AG09309 (cell line): ENCODE measurements around the gene SLC6A6.

Experiments
- DNase-seq: peaks from one replicate; pipeline ENCODE4 v3.0.0-alpha.2; 2010; ENCODE audit warnings: low read depth
- H3K4me3 ChIP-seq: 2 replicates; pipeline ENCODE4 v1.5.1; 2011; ENCODE audit warnings: mild to moderate bottlenecking, low read depth, low read length, moderate library complexity; ENCODE audit not compliant: control insufficient read depth
- TF ChIP-seq, protein P1 (sequence below): IDR thresholded peaks from 2 replicates; pipeline ENCODE4 v1.5.1; 2011; ENCODE audit warnings: mild to moderate bottlenecking, low read depth, low read length, inconsistent platforms; ENCODE audit not compliant: insufficient read depth, control insufficient read depth; ENCODE audit errors: missing control alignments

The SLC6A6 gene

DNA sequence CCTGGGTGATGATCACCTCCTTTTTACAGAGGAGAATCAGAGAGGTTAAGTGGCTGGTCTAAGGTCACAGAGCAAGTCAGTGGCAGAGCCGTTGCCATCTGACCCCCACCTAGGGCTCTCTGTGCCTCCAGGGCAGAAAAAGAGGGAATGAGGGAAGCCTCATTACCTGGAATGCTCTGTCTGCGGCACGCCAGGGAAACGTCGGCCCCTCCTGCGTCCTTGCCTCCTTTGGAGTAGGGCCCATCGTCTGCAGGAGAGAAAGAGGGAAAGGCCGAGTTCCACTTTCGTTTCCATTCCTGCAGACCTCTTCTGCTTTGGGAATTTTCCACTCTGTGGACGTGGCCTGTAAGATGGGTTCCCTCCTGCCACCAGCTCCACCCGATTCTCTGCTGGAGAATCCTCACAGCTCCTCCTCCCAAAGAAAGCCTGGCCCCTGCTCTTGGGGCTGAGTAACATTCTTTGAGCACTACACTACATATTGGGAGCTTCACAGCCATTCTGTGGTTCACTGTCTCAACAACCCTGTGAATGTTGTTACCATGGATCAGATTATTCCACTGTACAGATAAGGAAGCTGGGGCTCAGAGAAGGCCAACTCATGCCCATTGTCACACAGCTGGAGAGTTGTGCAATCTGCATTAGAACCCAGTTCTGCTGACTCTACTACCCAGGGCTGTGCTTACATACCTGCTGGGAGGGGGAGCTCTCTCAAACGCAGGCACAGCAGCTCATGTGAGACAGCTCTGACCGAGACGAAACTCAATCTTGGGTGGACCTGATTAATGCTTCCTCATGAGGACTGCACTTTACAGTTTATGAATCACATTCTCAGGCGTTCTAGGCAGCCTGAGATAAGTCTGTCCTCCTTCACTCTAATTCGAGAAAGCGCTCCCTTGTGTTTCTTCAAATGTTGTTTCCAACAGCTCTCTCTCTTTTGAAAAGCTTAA is 123.6 kb downstream of the SLC6A6 start:
- TF ChIP-seq, protein P1, sequence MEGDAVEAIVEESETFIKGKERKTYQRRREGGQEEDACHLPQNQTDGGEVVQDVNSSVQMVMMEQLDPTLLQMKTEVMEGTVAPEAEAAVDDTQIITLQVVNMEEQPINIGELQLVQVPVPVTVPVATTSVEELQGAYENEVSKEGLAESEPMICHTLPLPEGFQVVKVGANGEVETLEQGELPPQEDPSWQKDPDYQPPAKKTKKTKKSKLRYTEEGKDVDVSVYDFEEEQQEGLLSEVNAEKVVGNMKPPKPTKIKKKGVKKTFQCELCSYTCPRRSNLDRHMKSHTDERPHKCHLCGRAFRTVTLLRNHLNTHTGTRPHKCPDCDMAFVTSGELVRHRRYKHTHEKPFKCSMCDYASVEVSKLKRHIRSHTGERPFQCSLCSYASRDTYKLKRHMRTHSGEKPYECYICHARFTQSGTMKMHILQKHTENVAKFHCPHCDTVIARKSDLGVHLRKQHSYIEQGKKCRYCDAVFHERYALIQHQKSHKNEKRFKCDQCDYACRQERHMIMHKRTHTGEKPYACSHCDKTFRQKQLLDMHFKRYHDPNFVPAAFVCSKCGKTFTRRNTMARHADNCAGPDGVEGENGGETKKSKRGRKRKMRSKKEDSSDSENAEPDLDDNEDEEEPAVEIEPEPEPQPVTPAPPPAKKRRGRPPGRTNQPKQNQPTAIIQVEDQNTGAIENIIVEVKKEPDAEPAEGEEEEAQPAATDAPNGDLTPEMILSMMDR = no peak
- peak; percentile 37 for DNase-seq
- H3K4me3 ChIP-seq = no peak overlapping the region; the same call in 1 of the 2 replicates

DNA sequence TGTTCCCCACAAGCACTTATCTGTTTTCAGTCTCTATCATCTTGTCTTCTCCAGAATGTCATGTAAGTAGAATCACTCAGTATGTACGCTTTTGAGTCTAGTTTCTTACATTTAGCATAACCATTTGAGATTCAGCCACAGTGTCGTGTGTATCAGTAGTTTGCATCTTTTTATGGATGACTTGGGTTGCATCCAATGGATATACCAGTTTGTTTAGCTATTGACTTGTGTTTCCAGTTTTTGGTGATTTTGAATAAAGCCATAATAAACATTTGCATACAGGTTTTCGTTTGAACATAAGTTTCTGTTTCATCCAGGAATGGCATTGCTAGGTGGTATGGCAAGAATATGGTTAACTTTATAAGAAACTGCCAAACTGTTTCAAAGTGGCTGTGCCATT is 125.7 kb downstream of the SLC6A6 start:
- TF ChIP-seq, protein P1 = no peak
- DNase-seq = no peak
- H3K4me3 ChIP-seq = no peak overlapping the region

DNA sequence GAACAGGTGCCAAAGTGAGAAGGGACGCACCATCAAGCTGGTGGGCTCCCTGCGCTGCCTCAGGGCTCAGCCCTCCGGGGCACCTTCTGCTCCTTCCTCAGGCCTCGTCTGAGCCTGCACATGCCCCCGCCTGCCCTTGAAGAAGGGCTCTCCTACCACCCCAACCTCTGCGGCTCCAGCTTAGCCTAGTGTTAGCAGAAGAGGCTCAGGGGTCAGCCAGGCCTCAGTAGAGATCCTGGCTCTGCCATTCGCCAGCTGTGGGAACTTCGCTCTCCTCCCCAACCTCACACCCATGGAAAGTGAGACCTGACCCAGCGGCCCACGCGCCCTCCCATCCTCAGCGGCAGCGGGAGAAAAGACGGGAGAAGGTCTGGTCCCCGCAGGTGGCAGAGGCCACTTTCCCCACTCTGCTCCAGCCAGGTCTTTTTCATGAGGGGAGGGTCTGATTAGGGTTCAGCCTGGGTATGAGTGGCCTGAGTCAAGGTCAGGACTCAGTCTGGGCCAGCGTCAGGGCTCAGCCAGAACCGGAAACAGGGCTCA is 129.5 kb downstream of the SLC6A6 start:
- TF ChIP-seq, protein P1 = no peak
- no peak for DNase-seq
- no peak overlapping the region for H3K4me3 ChIP-seq

DNA sequence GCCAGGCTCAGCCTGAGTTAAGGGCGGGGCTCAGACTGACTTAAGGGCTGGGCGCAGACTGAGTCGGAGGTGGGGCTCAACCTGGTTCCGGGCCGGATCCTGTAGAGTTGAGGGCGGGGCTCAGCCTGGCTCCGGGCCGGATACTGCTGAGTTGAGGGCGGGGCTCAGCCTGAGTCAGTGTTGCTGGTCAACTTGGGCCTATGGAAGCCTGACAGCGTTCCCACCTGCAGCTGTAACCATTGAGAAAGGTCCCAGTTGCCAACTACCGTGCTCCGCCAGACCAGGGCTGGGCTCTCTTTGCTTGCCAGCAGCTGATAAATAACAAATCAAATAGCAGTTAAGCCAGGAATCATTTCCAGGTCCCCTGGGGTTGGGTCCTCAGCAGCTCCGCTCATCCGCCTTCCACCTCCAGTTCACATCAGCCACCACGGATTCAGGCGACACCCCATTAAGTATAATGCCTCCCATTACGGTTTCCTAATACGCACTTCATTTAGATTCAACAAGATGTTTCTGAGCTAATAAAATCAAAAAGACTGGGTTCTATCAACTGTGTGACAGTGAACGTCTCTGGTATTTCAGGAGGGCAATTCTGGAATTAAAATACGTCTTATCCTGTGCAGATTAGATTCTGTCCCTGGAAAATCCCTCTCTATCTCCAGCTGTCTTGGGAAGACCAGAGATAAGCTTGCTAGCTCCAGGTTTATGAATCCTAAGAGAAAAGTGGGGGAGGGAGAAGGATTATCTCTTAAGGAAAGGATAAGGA is 130.5 kb downstream of the SLC6A6 start:
- no peak overlapping the region for H3K4me3 ChIP-seq
- no peak for DNase-seq
- TF ChIP-seq, protein P1 = no peak

DNA sequence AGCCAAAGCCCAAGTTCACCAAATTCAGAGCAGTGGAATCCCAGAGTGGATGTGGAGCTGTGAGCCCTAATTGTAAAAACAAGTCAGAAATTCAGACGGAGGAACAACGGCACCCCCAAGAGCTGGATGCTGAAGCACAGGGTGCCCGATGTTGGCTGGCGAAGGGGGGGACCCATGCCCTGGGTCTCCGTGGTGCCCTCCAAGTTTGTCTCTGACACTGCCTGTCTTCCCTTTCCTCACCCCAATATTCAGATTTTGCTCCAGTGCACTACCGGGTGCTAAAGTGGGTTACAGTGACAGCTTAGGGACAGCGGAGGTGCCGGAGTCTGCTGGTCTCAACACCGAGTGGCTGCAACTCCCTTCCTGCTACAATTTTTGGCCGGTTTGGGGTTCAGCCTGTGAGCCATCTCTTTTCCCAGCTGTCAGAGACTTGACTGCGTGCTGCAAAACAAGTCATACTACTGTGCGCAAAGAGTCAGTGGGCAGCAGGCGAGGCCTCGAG is 131.1 kb downstream of the SLC6A6 start:
- no peak for DNase-seq
- no peak overlapping the region for H3K4me3 ChIP-seq
- TF ChIP-seq, protein P1 = no peak

DNA sequence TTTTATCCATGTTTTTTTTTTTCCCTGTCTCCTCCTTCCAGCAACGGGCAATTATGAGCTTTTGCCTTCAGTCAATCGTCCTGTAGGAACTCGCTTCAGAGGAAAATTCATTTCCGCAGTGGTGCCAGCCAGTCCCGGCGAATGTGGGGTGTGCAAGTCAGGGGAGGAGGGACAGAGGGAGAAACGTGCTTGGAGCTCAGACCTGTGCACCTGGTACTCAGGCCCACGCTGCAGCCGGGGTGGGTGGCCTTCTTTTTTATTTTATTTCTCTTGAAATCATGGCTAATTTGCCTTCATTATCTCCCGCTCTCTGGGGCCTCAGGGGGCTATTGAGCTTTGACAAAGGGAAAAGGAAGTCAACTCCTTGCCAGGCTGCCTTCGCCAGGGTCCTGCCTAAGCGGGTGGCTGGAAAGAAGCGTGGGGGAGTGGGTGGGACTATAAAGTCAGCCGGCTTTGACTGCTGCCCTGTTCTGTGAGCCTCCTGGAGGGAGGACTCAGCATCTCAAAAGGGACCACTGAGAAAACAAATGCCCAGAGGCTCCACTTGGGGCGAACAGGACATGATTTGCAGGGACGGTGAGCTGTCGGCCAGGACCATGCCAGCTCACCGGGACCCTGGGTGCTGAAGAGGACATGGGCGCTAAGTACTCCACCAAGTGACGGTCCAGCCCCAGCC is 132.2 kb downstream of the SLC6A6 start:
- DNase-seq = no peak
- TF ChIP-seq, protein P1 = no peak
- H3K4me3 ChIP-seq = no peak overlapping the region
